Panc1 (cell line): ENCODE measurements around the gene ACOX3. TPM values are rescaled to one million over a fixed set of nuclear protein-coding genes. Genes with fewer than 3 reads are reported as not detected.
A peak's percentile ranks its signal among the peaks of the same experiment; 100 is the strongest.

Source experiments
- ATAC-seq: fragments of 200-7000 bp; cut with Tn5 transposase; 2 replicates; pipeline ENCODE4 v1.9.1; 2020; ENCODE audit warnings: mild to moderate bottlenecking, moderate library complexity
- BruUV-seq: library from RNA; stranded (reverse); fragments of 400-500 nt; replicated peaks from 2 replicates; lab custom pipeline; 2021; lab: Mats Ljungman, UMichigan
- CTCF ChIA-PET: fragments of 300-600 bp; sonication (Branson Sonifier 250); formaldehyde crosslinking; loops from one replicate; lab custom pipeline; 2022; ENCODE audit warnings: antibody characterized with exemption; lab: Charles Lee
- POLR2A ChIA-PET: fragments of 300-600 bp; sonication (Branson Sonifier 250); formaldehyde crosslinking; loops from one replicate; lab custom pipeline; 2022; ENCODE audit warnings: antibody characterized with exemption; lab: Charles Lee
- DNase-seq: peaks from one replicate; pipeline ENCODE4 v3.0.0-alpha.2; 2010; ENCODE audit warnings: low read depth, low spot score
- H3K27ac ChIP-seq: 2 replicates; pipeline ENCODE4 v1.5.1; 2011; ENCODE audit warnings: mild to moderate bottlenecking, low read length, inconsistent platforms
- H3K27me3 ChIP-seq: fragments of 200-500 bp; sonication (Bioruptor generic); 2 replicates; pipeline ENCODE4 v1.6.0; 2014; ENCODE audit warnings: low read length, inconsistent platforms; ENCODE audit not compliant: control insufficient read depth, insufficient read depth
- H3K36me3 ChIP-seq: fragments of 200-500 bp; sonication (Bioruptor generic); 2 replicates; pipeline ENCODE4 v1.5.1; 2014; ENCODE audit warnings: inconsistent platforms, mild to moderate bottlenecking, low read length, moderate library complexity; ENCODE audit not compliant: control insufficient read depth, insufficient read depth
- H3K4me1 ChIP-seq: 2 replicates; pipeline ENCODE4 v1.5.1; 2011; ENCODE audit warnings: inconsistent platforms, mild to moderate bottlenecking, low read length, moderate library complexity; ENCODE audit not compliant: control insufficient read depth, insufficient read depth
- H3K4me3 ChIP-seq, 2 experiments: 2 replicates each; pipeline ENCODE4 v1.5.1; 2011 to 2012; ENCODE audit warnings: low read depth in 2 of 2, low read length in 2 of 2, mild to moderate bottlenecking in 2 of 2, inconsistent platforms in 1 of 2, moderate library complexity in 1 of 2
- H3K9me3 ChIP-seq: fragments of 200-500 bp; sonication (Bioruptor generic); 2 replicates; pipeline ENCODE4 v1.5.1; 2014; ENCODE audit warnings: low read depth, mild to moderate bottlenecking, inconsistent platforms, low read length, moderate library complexity; ENCODE audit not compliant: control insufficient read depth, insufficient read depth
- POLR2AphosphoS5 ChIP-seq: IDR thresholded peaks from 2 replicates; pipeline ENCODE4 v1.6.1; 2012; ENCODE audit warnings: mild to moderate bottlenecking, low read depth, low read length, moderate library complexity
- SIN3A ChIP-seq: IDR thresholded peaks from 2 replicates; pipeline ENCODE4 v1.6.1; 2012; ENCODE audit warnings: low read depth, mild to moderate bottlenecking, low read length, moderate library complexity, borderline replicate concordance; ENCODE audit not compliant: insufficient read depth
- TCF7L2 ChIP-seq: IDR thresholded peaks from 2 replicates; pipeline ENCODE4 v1.6.1; 2011; ENCODE audit warnings: mild to moderate bottlenecking, low read depth, low read length, inconsistent platforms
- in situ Hi-C: cut with HindIII; loops from 2 replicates; pipeline ENCODE4 v1.10.0; 2016; ENCODE audit warnings: low sequenced_read_pairs, low pct_unique_long_range_greater_than_20kb
- intact Hi-C: fragments of 100-400 bp; cut with micrococcal nuclease; formaldehyde crosslinking; loops from one replicate; pipeline ENCODE4 v1.10.0; 2022; ENCODE audit not compliant: unreplicated experiment
- total RNA-seq: library from RNA; stranded (reverse); gene quantifications from one replicate; pipeline ENCODE4 v1.2.1, GENCODE V29; 2021; ENCODE audit not compliant: unreplicated experiment
- TF ChIP-seq, protein P1 (sequence below), 2 experiments: IDR thresholded peaks; 2 replicates each; pipeline ENCODE4 v1.6.1; 2011 to 2012; ENCODE audit warnings: low read depth in 2 of 2, control low read depth in 1 of 2, low read length in 1 of 2, mild to moderate bottlenecking in 1 of 2, moderate library complexity in 1 of 2; ENCODE audit not compliant: insufficient read depth in 1 of 2
- TF ChIP-seq, protein P2 (sequence below): fragments of 450-650 bp; IDR thresholded peaks from 2 replicates; pipeline ENCODE4 v1.5.1; 2017; ENCODE audit warnings: mild to moderate bottlenecking

Gene ACOX3
- total RNA-seq, 1 experiment from 2014 or later = 15.4 TPM

DNA sequence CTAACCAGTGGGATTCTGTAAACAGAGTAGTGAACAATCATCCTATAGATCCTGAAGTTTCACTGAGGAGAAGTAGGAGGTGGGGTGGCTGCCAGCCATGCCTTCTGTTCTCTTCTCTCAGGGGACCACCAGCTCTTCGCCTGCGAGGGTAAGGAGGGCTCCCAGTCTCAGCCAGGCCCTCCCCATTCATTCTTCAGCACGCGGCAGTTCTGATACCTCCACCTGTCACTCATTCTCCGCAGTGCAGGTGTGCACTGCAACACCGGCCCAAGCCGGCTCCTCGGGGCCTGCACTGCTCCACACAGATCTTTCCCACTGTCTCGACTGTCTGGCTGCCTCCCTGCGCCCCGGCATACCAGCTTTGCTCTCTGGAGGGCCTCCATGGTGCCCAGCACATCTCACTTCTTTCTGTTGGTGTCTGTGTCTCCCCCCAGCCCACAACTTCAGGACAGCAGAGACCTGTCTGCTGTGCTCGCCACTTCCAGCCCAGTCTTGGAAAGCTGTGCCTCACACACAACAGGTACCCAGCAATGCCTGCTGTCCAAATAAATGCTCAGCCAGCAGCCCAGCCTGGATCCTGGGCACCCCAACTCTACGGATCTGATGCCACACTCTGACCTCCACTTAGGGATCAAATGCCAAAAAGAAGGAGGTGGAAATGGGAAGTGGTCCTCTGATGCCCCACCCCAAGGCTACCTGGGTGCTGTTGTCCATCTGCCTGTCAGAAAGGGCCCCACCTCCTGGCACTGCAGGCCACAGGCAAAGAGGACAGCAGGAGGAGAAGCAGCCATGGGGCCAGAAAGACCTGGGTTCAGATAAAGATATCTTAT is 29.0 kb downstream of the ACOX3 start:
- H3K4me3 ChIP-seq = no peak overlapping the region
- H3K36me3 ChIP-seq = no peaks in the 10 kb centered on the region
- DNase-seq (no peak), ATAC-seq (no peak)
- no peaks in the 10 kb centered on the region for H3K4me1 ChIP-seq
- POLR2A ChIA-PET = no interaction called here
- intact Hi-C loops (no loop called here), in situ Hi-C loops (no loop called here)
- CTCF ChIA-PET = interaction anchor here (1.0 kb wide), 1 partner anchor 169 kb away, joined by 3 read pairs; no protein-coding TSS in a partner anchor
- no peak overlapping the region for H3K27ac ChIP-seq
- H3K9me3 ChIP-seq = no peaks in the 10 kb centered on the region
- H3K27me3 ChIP-seq = no peaks in the 10 kb centered on the region
- BruUV-seq = no TSS peak
- no peak for TF ChIP-seq POLR2AphosphoS5
- TF ChIP-seq, protein P1, sequence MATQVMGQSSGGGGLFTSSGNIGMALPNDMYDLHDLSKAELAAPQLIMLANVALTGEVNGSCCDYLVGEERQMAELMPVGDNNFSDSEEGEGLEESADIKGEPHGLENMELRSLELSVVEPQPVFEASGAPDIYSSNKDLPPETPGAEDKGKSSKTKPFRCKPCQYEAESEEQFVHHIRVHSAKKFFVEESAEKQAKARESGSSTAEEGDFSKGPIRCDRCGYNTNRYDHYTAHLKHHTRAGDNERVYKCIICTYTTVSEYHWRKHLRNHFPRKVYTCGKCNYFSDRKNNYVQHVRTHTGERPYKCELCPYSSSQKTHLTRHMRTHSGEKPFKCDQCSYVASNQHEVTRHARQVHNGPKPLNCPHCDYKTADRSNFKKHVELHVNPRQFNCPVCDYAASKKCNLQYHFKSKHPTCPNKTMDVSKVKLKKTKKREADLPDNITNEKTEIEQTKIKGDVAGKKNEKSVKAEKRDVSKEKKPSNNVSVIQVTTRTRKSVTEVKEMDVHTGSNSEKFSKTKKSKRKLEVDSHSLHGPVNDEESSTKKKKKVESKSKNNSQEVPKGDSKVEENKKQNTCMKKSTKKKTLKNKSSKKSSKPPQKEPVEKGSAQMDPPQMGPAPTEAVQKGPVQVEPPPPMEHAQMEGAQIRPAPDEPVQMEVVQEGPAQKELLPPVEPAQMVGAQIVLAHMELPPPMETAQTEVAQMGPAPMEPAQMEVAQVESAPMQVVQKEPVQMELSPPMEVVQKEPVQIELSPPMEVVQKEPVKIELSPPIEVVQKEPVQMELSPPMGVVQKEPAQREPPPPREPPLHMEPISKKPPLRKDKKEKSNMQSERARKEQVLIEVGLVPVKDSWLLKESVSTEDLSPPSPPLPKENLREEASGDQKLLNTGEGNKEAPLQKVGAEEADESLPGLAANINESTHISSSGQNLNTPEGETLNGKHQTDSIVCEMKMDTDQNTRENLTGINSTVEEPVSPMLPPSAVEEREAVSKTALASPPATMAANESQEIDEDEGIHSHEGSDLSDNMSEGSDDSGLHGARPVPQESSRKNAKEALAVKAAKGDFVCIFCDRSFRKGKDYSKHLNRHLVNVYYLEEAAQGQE (IDR thresholded peaks at IDR 0.05; ENCODE audit: insufficient read depth in 1 of 2, low read depth in 2 of 2, low read length in 1 of 2) = no peak
- TF ChIP-seq, protein P2, sequence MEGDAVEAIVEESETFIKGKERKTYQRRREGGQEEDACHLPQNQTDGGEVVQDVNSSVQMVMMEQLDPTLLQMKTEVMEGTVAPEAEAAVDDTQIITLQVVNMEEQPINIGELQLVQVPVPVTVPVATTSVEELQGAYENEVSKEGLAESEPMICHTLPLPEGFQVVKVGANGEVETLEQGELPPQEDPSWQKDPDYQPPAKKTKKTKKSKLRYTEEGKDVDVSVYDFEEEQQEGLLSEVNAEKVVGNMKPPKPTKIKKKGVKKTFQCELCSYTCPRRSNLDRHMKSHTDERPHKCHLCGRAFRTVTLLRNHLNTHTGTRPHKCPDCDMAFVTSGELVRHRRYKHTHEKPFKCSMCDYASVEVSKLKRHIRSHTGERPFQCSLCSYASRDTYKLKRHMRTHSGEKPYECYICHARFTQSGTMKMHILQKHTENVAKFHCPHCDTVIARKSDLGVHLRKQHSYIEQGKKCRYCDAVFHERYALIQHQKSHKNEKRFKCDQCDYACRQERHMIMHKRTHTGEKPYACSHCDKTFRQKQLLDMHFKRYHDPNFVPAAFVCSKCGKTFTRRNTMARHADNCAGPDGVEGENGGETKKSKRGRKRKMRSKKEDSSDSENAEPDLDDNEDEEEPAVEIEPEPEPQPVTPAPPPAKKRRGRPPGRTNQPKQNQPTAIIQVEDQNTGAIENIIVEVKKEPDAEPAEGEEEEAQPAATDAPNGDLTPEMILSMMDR = no peak
- TF ChIP-seq SIN3A = no peak
- TF ChIP-seq TCF7L2 = no peak

DNA sequence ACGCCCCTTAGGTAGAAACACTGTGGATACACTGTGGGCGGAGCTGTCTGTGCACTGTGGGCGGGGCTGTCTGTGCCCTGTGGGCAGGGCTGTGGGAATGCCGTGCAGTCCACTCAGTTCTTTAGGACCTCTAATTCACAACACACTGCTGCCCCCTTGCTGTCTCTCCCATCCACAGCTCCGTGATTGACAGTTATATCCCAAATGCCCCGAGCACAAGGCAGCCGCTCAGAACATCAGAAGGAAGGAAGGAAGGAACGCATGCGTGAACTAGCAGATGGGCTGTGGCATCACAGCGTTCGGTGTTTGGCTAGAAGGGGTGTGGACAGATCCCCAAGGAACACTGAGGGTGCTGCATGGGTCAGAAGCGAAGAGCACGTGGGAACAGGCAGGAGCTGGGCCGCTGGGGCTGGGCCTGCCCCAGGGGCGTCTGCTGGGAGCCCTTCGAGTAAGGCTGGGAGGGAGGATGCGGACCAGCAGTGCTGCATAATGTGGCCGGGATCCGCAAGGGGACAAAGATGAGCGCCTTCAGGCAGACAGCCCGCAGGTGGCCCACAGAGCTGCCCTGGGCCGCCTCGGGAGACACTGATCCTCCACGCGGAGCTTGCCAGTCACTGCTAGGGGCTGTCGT is 29.8 kb downstream of the ACOX3 start:
- DNase-seq (no peak), ATAC-seq (peak; percentile 84)
- CTCF ChIA-PET = interaction anchor here (1.0 kb wide), 1 partner anchor 169 kb away, joined by 3 read pairs; no protein-coding TSS in a partner anchor
- Histone ChIP-seq H3K27ac (no peak overlapping the region), H3K4me3 (no peak overlapping the region), H3K9me3 (no peaks in the 10 kb centered on the region), H3K36me3 (no peaks in the 10 kb centered on the region), H3K4me1 (no peaks in the 10 kb centered on the region), H3K27me3 (no peaks in the 10 kb centered on the region)
- POLR2A ChIA-PET = no interaction called here
- no TSS peak for BruUV-seq
- in situ Hi-C loops = no loop called here
- no peak for TF ChIP-seq TCF7L2
- TF ChIP-seq, protein P2 = peak; percentile 57; the same call in 1 of the 2 replicates
- intact Hi-C loops = no loop called here
